Neural cell (in vitro differentiated cells): ENCODE measurements around the gene MARCHF4. TPM values are rescaled to one million over a fixed set of nuclear protein-coding genes. Genes with fewer than 3 reads are reported as not detected.

ENCODE experiments used
- H2AFZ ChIP-seq: fragments of 200-600, 300-800 bp; sonication (generic), shearing (Covaris generic); 2 replicates; pipeline ENCODE4 v1.6.0; 2014; ENCODE audit warnings: low read depth, mild to moderate bottlenecking, antibody characterized with exemption, low read length, moderate library complexity
- H3F3A ChIP-seq: fragments of 200-600 bp; shearing (Covaris generic); 2 replicates; pipeline ENCODE4 v1.6.1; 2016; ENCODE audit warnings: mild to moderate bottlenecking, moderate library complexity, mixed read lengths, antibody characterized with exemption, low read length; ENCODE audit not compliant: insufficient read depth, poor library complexity, severe bottlenecking
- H3K27ac ChIP-seq: fragments of 200-600, 300-800 bp; sonication (generic), shearing (Covaris generic); 2 replicates; pipeline ENCODE4 v1.5.1; 2014; ENCODE audit warnings: mild to moderate bottlenecking, low read length, moderate library complexity
- H3K27me3 ChIP-seq: fragments of 300-800, 200-600 bp; sonication (generic), shearing (Covaris generic); 2 replicates; pipeline ENCODE4 v1.6.0; 2014; ENCODE audit warnings: mild to moderate bottlenecking, low read depth, low read length, moderate library complexity; ENCODE audit not compliant: insufficient read depth
- H3K36me3 ChIP-seq: fragments of 300-800, 200-600 bp; sonication (generic), shearing (Covaris generic); 2 replicates; pipeline ENCODE4 v1.5.1; 2014; ENCODE audit warnings: mild to moderate bottlenecking, antibody characterized with exemption, low read length, moderate library complexity; ENCODE audit not compliant: insufficient read depth
- H3K4me2 ChIP-seq: fragments of 300-800, 200-600 bp; sonication (generic), shearing (Covaris generic); 2 replicates; pipeline ENCODE4 v1.6.0; 2014; ENCODE audit warnings: mild to moderate bottlenecking, low read length
- H3K4me3 ChIP-seq: fragments of 300-800, 200-600 bp; sonication (generic), shearing (Covaris generic); 2 replicates; pipeline ENCODE4 v1.5.1; 2014; ENCODE audit warnings: mild to moderate bottlenecking, low read length, moderate library complexity
- H3K79me2 ChIP-seq: fragments of 200-600 bp; shearing (Covaris generic); replicated peaks from 2 replicates; pipeline ENCODE4 v1.6.0; 2014; ENCODE audit warnings: mild to moderate bottlenecking, low read length, moderate library complexity; ENCODE audit not compliant: insufficient read depth
- H3K9ac ChIP-seq: fragments of 300-800, 200-600 bp; sonication (generic), shearing (Covaris generic); 2 replicates; pipeline ENCODE4 v1.6.1; 2016; ENCODE audit warnings: mild to moderate bottlenecking, low read length, mixed read lengths
- H3K9me2 ChIP-seq: fragments of 200-600 bp; shearing (Covaris generic); 2 replicates; pipeline ENCODE4 v1.6.1; 2016; ENCODE audit warnings: mild to moderate bottlenecking, low read length, mixed read lengths; ENCODE audit not compliant: insufficient read depth
- H3K9me3 ChIP-seq: fragments of 200-600, 300-800 bp; sonication (generic), shearing (Covaris generic); 2 replicates; pipeline ENCODE4 v1.6.1; 2016; ENCODE audit warnings: mild to moderate bottlenecking, mixed run types, low read length, moderate library complexity, mixed read lengths
- H4K20me1 ChIP-seq: fragments of 200-600 bp; shearing (Covaris generic); 2 replicates; pipeline ENCODE4 v1.6.1; 2016; ENCODE audit warnings: mild to moderate bottlenecking, mixed run types; ENCODE audit not compliant: insufficient read depth
- CTCF ChIP-seq: fragments of 450-650 bp; IDR thresholded peaks from 2 replicates; pipeline ENCODE4 v1.5.1; 2014; ENCODE audit warnings: antibody characterized with exemption, mild to moderate bottlenecking, moderate library complexity; ENCODE audit not compliant: poor library complexity, severe bottlenecking
- EP300 ChIP-seq: fragments of 450-650 bp; conservative IDR thresholded peaks from 2 replicates; pipeline ENCODE4 v1.6.1; 2014; ENCODE audit warnings: antibody characterized with exemption, mild to moderate bottlenecking, moderate library complexity; ENCODE audit not compliant: poor library complexity, severe bottlenecking
- EZH2 ChIP-seq: fragments of 200-600, 300-800 bp; shearing (Covaris generic), sonication (generic); IDR thresholded peaks from 2 replicates; pipeline ENCODE4 v1.6.1; 2014; ENCODE audit warnings: antibody characterized with exemption, low read length, borderline replicate concordance, mild to moderate bottlenecking; ENCODE audit not compliant: insufficient read depth, poor library complexity, severe bottlenecking
- MXI1 ChIP-seq: fragments of 450-650 bp; conservative IDR thresholded peaks from 2 replicates; pipeline ENCODE4 v1.6.1; 2014; ENCODE audit warnings: antibody characterized with exemption, mild to moderate bottlenecking; ENCODE audit not compliant: poor library complexity, severe bottlenecking
- POLR2AphosphoS5 ChIP-seq: IDR thresholded peaks from 2 replicates; pipeline ENCODE4 v1.6.1; 2012
- RAD21 ChIP-seq: fragments of 450-650 bp; conservative IDR thresholded peaks from 2 replicates; pipeline ENCODE4 v1.6.1; 2014; ENCODE audit warnings: antibody characterized with exemption, mild to moderate bottlenecking, moderate library complexity
- REST ChIP-seq: IDR thresholded peaks from 2 replicates; pipeline ENCODE4 v1.6.1; 2012; ENCODE audit warnings: borderline replicate concordance
- SMC3 ChIP-seq: fragments of 450-650 bp; conservative IDR thresholded peaks from 2 replicates; pipeline ENCODE4 v1.6.1; 2014; ENCODE audit warnings: antibody characterized with exemption, mild to moderate bottlenecking, moderate library complexity; ENCODE audit not compliant: poor library complexity
- TAF1 ChIP-seq: IDR thresholded peaks from 2 replicates; pipeline ENCODE4 v1.6.1; 2012; ENCODE audit warnings: low read depth
- polyA plus RNA-seq: library from polyadenylated mRNA; depleted of rRNA; stranded (reverse); fragments of >200 nt; gene quantifications from 2 replicates; pipeline ENCODE4 v1.2.3, GENCODE V29; 2014

Gene MARCHF4
- polyA plus RNA-seq, 1 donor from 2014 or later: 10.1 TPM

- H3K9me2 ChIP-seq: no peaks in the 10 kb centered on the region
- no peak overlapping the region for H3K9ac ChIP-seq
- H3K36me3 ChIP-seq: no peaks in the 10 kb centered on the region
- H3K27ac ChIP-seq: no peak overlapping the region
- no peaks in the 10 kb centered on the region for H3K79me2 ChIP-seq
- H3K9me3 ChIP-seq: no peaks in the 10 kb centered on the region
- TF ChIP-seq EZH2 (no peak), REST (no peak), CTCF (no peak), EP300 (no peak), SMC3 (no peak), POLR2AphosphoS5 (no peak), TAF1 (no peak), MXI1 (no peak), RAD21 (no peak)
- no peaks in the 10 kb centered on the region for H3F3A ChIP-seq
- no peaks in the 10 kb centered on the region for H3K27me3 ChIP-seq
- no peak overlapping the region for H3K4me3 ChIP-seq
- H3K4me2 ChIP-seq: no peak overlapping the region
- no peak overlapping the region for H2AFZ ChIP-seq
- no peaks in the 10 kb centered on the region for H4K20me1 ChIP-seq
These were observed 31.2 kb downstream of the MARCHF4 start for GRCh38 chr2:216341121-216341520.

GRCh38 chr2:216340280-216340631 is 32.0 kb downstream of the MARCHF4 start:
- H3K9ac ChIP-seq: no peak overlapping the region
- H3K79me2 ChIP-seq: no peaks in the 10 kb centered on the region
- no peak overlapping the region for H3K4me2 ChIP-seq
- H4K20me1 ChIP-seq: no peaks in the 10 kb centered on the region
- no peak overlapping the region for H3K4me3 ChIP-seq
- H2AFZ ChIP-seq: no peak overlapping the region
- H3K27me3 ChIP-seq: no peaks in the 10 kb centered on the region
- no peaks in the 10 kb centered on the region for H3K9me3 ChIP-seq
- no peaks in the 10 kb centered on the region for H3F3A ChIP-seq
- no peak overlapping the region for H3K27ac ChIP-seq
- no peaks in the 10 kb centered on the region for H3K9me2 ChIP-seq
- TF ChIP-seq EP300 (no peak), REST (no peak), EZH2 (no peak), TAF1 (no peak)
- H3K36me3 ChIP-seq: no peaks in the 10 kb centered on the region
